Measurements from ENCODE around the gene TMEM270. TPM values are rescaled to one million over a fixed set of nuclear protein-coding genes. Genes with fewer than 3 reads are reported as not detected.

Gene TMEM270
- total and polyA plus RNA-seq, 2 of the 8 experiments (the other 6 are each of a cell fraction or from before 2014, with no cell fraction given): 0.26 TPM; not detected in 1

DNA sequence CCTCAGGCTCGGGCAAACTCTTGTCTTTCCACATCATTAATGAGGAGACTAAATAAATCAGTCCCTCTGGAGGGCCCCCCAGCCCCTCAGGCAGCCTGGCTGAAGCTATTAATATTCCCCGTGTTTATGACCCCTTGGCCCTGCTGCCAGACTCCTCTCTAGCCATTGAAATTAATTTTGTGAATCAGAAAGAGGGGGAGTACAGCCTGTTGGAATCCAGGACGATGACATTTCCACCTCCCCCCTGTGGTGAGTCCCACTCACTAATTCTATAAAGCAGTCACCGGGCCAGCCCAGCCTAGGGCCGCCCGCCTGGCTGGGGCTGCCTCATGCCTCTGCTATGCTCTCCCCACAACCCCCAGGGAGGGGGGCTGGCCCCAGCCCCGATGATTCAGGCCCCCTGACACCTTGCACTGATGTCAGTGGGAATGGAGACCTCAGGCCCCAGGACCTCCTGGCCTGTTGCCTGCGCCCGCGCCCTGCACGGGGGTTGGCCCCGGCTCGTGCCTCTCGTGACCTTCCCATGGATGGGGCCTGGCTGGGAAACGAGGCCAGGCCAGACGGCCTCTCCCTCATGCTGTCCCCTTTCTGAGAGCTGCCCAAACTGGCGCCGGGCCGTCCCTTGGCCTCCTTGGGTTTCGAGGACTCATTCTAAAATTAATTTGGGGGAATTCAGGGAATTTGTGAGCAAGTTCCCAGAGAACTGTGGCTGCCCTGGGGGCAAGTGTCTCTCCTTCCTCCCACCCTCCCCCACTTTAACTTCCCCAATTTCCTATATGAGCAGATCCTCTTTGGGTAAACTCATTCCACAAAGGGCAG, 34.0 kb downstream of the TMEM270 start:
- Histone ChIP-seq H2AFZ (ENCODE audit: low read length) (no peak overlapping the region), H3K23ac (ENCODE audit: insufficient read length) (no peak overlapping the region), H3K4me3 (ENCODE audit: extremely low read depth in 1 of 4, insufficient read depth in 2 of 4, low read depth in 3 of 4, low read length in 4 of 4) (no peak overlapping the region), H4K91ac (replicated peaks; ENCODE audit: insufficient read length, low read length) (no peak overlapping the region), H3K79me2 (ENCODE audit: control insufficient read depth in 1 of 2, insufficient read depth in 2 of 2, low read length in 2 of 2) (no peaks in the 10 kb centered on the region), H4K8ac (ENCODE audit: extremely low read depth, insufficient read depth, low read length) (no peak overlapping the region), H2BK20ac (ENCODE audit: low read length) (no peak overlapping the region), H3K4me1 (replicated peaks in 1 of 4; ENCODE audit: control insufficient read depth in 3 of 4, insufficient read depth in 4 of 4, low read length in 3 of 4) (peaks cover 0 to 4% (median 0%) of the 10 kb centered on the region in 4 experiments; a peak in 1 of 7 replicates), H3K56ac (replicated peaks; ENCODE audit: insufficient read length, low read depth, low read length) (no peak overlapping the region), H3K36me3 (ENCODE audit: control insufficient read depth in 2 of 4, insufficient read depth in 4 of 4, low read length in 3 of 4) (no peaks in the 10 kb centered on the region), H2BK5ac (ENCODE audit: low read depth, low read length) (no peak overlapping the region), H3K18ac (ENCODE audit: extremely low read depth, low read length) (no peak overlapping the region), H3K27me3 (replicated peaks in 1 of 4; ENCODE audit: control insufficient read depth in 3 of 4, extremely low read depth in 1 of 4, insufficient read depth in 3 of 4, low read length in 3 of 4) (no peaks in the 10 kb centered on the region), H3K4me2 (ENCODE audit: insufficient read depth in 1 of 2, low read depth in 2 of 2, low read length in 2 of 2) (no peak overlapping the region), H4K5ac (ENCODE audit: insufficient read length, low read depth, low read length) (no peak overlapping the region), H3K23me2 (ENCODE audit: low read depth, low read length) (no peaks in the 10 kb centered on the region), H3K27ac (ENCODE audit: low read depth, low read length) (no peak overlapping the region), H3K14ac (ENCODE audit: insufficient read length) (no peak overlapping the region), H3K4ac (replicated peaks; ENCODE audit: insufficient read length, low read depth, low read length) (no peak overlapping the region), H2BK12ac (ENCODE audit: low read depth, low read length) (no peak overlapping the region), H3K9me3 (ENCODE audit: insufficient read depth in 2 of 2, low read depth in 1 of 2, low read length in 1 of 2) (peaks cover 3 to 5% of the 10 kb centered on the region in 2 experiments; a peak in 1 of 4 replicates), H3K79me1 (ENCODE audit: low read depth, low read length) (no peaks in the 10 kb centered on the region), H2AK5ac (ENCODE audit: low read depth, low read length) (no peak overlapping the region), H2BK15ac (ENCODE audit: low read length) (no peak overlapping the region), H3K9ac (replicated peaks in 1 of 4; ENCODE audit: extremely low read depth in 1 of 4, low read depth in 3 of 4, low read length in 3 of 4) (no peak overlapping the region), H4K20me1 (replicated peaks in 1 of 2; ENCODE audit: control insufficient read depth in 1 of 2, insufficient read depth in 2 of 2, low read length in 2 of 2) (no peaks in the 10 kb centered on the region), H2BK120ac (replicated peaks; ENCODE audit: low read depth, low read length) (no peak overlapping the region)
- WGBS, 2 experiments (ENCODE audit: extremely low coverage in 1 of 2, insufficient coverage in 1 of 2, insufficient read length in 1 of 2, insufficient replicate concordance in 2 of 2, low coverage in 1 of 2, low lambda C conversion rate in 2 of 2, missing lambda C conversion rate in 1 of 2): 89% methylated on average over 12 of the region's 20 CpGs; no CpG with 5 or more reads in 1 of the 2 experiments
- ChIA-PET CTCF (ENCODE audit: partially characterized antibody) (interaction anchor here (0.6 to 2.1 kb wide), 5 partner anchors 25 to 136 kb away, joined by 3 to 8 read pairs (median 3); no protein-coding TSS in a partner anchor), POLR2A (ENCODE audit: partially characterized antibody) (no interaction called here)
- DNase-seq (ENCODE audit: low read depth in 1 of 2, low spot score in 2 of 2) (no peak), FAIRE-seq (no peak)
- TF ChIP-seq CHD1 (IDR thresholded peaks at IDR 0.05; ENCODE audit: low read depth, low read length): no peak
- no peak for TF ChIP-seq GABPA (IDR thresholded peaks at IDR 0.05; ENCODE audit: borderline replicate concordance, insufficient read depth, low read length)
- no peak for TF ChIP-seq KDM4A (IDR thresholded peaks at IDR 0.05; ENCODE audit: low read depth, low read length, severe bottlenecking)
- TF ChIP-seq EGR1 (IDR thresholded peaks at IDR 0.05; ENCODE audit: borderline replicate concordance, low read depth, low read length): no peak
- no peak for TF ChIP-seq NANOG (IDR thresholded peaks at IDR 0.05; ENCODE audit: insufficient read depth, low read depth, low read length, poor library complexity, severe bottlenecking)
- TF ChIP-seq HDAC2 (IDR thresholded peaks at IDR 0.05; ENCODE audit: borderline replicate concordance in 1 of 2, low read depth in 2 of 2, low read length in 2 of 2): no peak
- no peak for TF ChIP-seq HDAC6 (IDR thresholded peaks at IDR 0.05; ENCODE audit: low read depth, low read length)
- no peak for TF ChIP-seq RFX5 (IDR thresholded peaks at IDR 0.05; ENCODE audit: borderline replicate concordance, low read depth, low read length)
- no peak for TF ChIP-seq RBBP5 (IDR thresholded peaks at IDR 0.05; ENCODE audit: borderline replicate concordance, low read depth, low read length)
- no peak for TF ChIP-seq POLR2A (IDR thresholded peaks at IDR 0.05; ENCODE audit: control extremely low read depth in 1 of 2, low read depth in 2 of 2, low read length in 2 of 2)
- no peak for TF ChIP-seq TCF12 (IDR thresholded peaks at IDR 0.05; ENCODE audit: low read depth, low read length)
